ENCODE measurements around the gene UBE2V1. TPM values are rescaled to one million over a fixed set of nuclear protein-coding genes. Genes with fewer than 3 reads are reported as not detected.

UBE2V1 gene
- total and polyA plus RNA-seq, 2 of the 13 experiments (the other 11 are each of a cell fraction or from before 2014, with no cell fraction given), result 81.3 to 132 TPM

GRCh38 chr20:50110141-50111047, 2.6 kb downstream of the UBE2V1 start:
- peaks cover 80% of the 10 kb centered on the region for H3K4me1 ChIP-seq (ENCODE audit: insufficient read depth, low read length)
- H3K9me3 ChIP-seq (ENCODE audit: low read length), result no peaks in the 10 kb centered on the region
- in situ Hi-C loops (cut with HindIII; ENCODE audit: extremely low pct_ligation_motif_present, low pct_unique_long_range_greater_than_20kb) (loop anchor here (10.0 kb wide), 1 partner anchor 474 kb away; no protein-coding TSS in a partner anchor), intact Hi-C loops (cut with micrococcal nuclease; ENCODE audit: unreplicated experiment) (loop anchor here (5.0 kb wide), 1 partner anchor 352 kb away; no protein-coding TSS in a partner anchor)
- H3K9ac ChIP-seq (ENCODE audit: insufficient read depth, low read depth, low read length), result peak overlapping the region; percentile 92; the same call in 1 of the 2 replicates
- H3K27ac ChIP-seq (ENCODE audit: extremely low read length, insufficient read depth, low read length), result no peak overlapping the region
- FAIRE-seq (no peak), ATAC-seq (no peak), DNase-seq (ENCODE audit: low spot score) (peak; percentile 45)
- H3K79me2 ChIP-seq (ENCODE audit: insufficient read depth, low read length), result peaks cover 90% of the 10 kb centered on the region
- peak overlapping the region; percentile 92 for H3K4me2 ChIP-seq (ENCODE audit: low read depth, low read length)
- ChIA-PET CTCF (ENCODE audit: low intra/inter-chr PET ratio, low total read pairs) (no interaction called here), POLR2A (interaction anchor here (0.6 to 1.0 kb wide), 2 partner anchors 21 to 568 kb away, joined by 3 read pairs; no protein-coding TSS in a partner anchor)
- H3K27me3 ChIP-seq (ENCODE audit: control insufficient read depth in 1 of 2, insufficient read depth in 2 of 2, low read length in 2 of 2), result no peaks in the 10 kb centered on the region; a peak in 1 of 5 replicates
- no TSS peak for BruUV-seq (replicated peaks)
- WGBS (ENCODE audit: low lambda C conversion rate), result 68% methylated on average over 4 of the region's 4 CpGs
- H2AFZ ChIP-seq (ENCODE audit: low read length), result no peak overlapping the region
- H3K36me3 ChIP-seq (replicated peaks in 1 of 2; ENCODE audit: control insufficient read depth in 1 of 2, insufficient read depth in 2 of 2, low read length in 2 of 2), result peaks cover 11 to 14% of the 10 kb centered on the region in 2 experiments; a peak in 4 of 5 replicates
- H3K4me3 ChIP-seq (replicated peaks in 1 of 3; ENCODE audit: insufficient read depth in 1 of 3, low read depth in 2 of 3, low read length in 3 of 3), result peak overlapping the region; percentile 3 to 96 (median 94); a peak in 2 of 6 replicates
- peaks cover 60% of the 10 kb centered on the region for H4K20me1 ChIP-seq (ENCODE audit: insufficient read depth, low read length)
- peak; percentile 55; the same call in 1 of the 2 replicates for TF ChIP-seq HDAC2 (CRISPR knock-in tag; IDR thresholded peaks at IDR 0.05)
- TF ChIP-seq ZNF124 (CRISPR knock-in tag; IDR thresholded peaks at IDR 0.05), result no peak
- no peak for TF ChIP-seq NCOA1 (CRISPR knock-in tag; IDR thresholded peaks at IDR 0.05)
- TF ChIP-seq ZNF597 (CRISPR knock-in tag; IDR thresholded peaks at IDR 0.05), result no peak
- TF ChIP-seq KAT8 (CRISPR knock-in tag; IDR thresholded peaks at IDR 0.05), result peak; percentile 56; the same call in 1 of the 2 replicates
- TF ChIP-seq THAP11 (CRISPR knock-in tag; IDR thresholded peaks at IDR 0.05), result no peak
- TF ChIP-seq ZNF782 (CRISPR knock-in tag; IDR thresholded peaks at IDR 0.05; ENCODE audit: borderline replicate concordance), result no peak
- no peak for TF ChIP-seq SNAPC2 (CRISPR knock-in tag; IDR thresholded peaks at IDR 0.05)
- no peak for TF ChIP-seq HNRNPL (IDR thresholded peaks at IDR 0.05; ENCODE audit: low read depth, low read length)
- TF ChIP-seq ZC3H13 (CRISPR knock-in tag; IDR thresholded peaks at IDR 0.05), result no peak
- TF ChIP-seq CTCF (CRISPR knock-in tag; IDR thresholded peaks at IDR 0.05), result no peak
- TF ChIP-seq ZNF572 (CRISPR knock-in tag; IDR thresholded peaks at IDR 0.05), result no peak
- no peak for TF ChIP-seq FOSL1 (CRISPR knock-in tag; IDR thresholded peaks at IDR 0.05; ENCODE audit: borderline replicate concordance)
- TF ChIP-seq ELF1 (CRISPR knock-in tag; IDR thresholded peaks at IDR 0.05), result no peak
- TF ChIP-seq ZNF251 (CRISPR knock-in tag; IDR thresholded peaks at IDR 0.05), result no peak
- no peak for TF ChIP-seq TFE3 (CRISPR knock-in tag; IDR thresholded peaks at IDR 0.05)
- TF ChIP-seq FOXO4 (CRISPR knock-in tag; conservative IDR thresholded peaks at IDR 0.05), result no peak
- TF ChIP-seq BRCA1 (CRISPR knock-in tag; IDR thresholded peaks at IDR 0.05), result no peak
- no peak for TF ChIP-seq ATF3 (CRISPR knock-in tag; IDR thresholded peaks at IDR 0.05)
